ENCODE data around the gene HOXD3. TPM values are rescaled to one million over a fixed set of nuclear protein-coding genes. Genes with fewer than 3 reads are reported as not detected.
A peak's percentile ranks its signal among the peaks of the same experiment; 100 is the strongest.

Gene HOXD3
- total and polyA plus RNA-seq, 8 donors = 0.15 to 1.0 (median 0.40) TPM; not detected in 1

- H3K4me1 ChIP-seq = peaks cover 3 to 24% of the 10 kb centered on the region in 2 donors
- H3K9me3 ChIP-seq = no peaks in the 10 kb centered on the region
- TF ChIP-seq CTCF (IDR thresholded peaks at IDR 0.05) = no peak
- H3K36me3 ChIP-seq = no peaks in the 10 kb centered on the region
- intact Hi-C loops (cut with DNase I) = no loop called here
- H3K4me3 ChIP-seq = peak within 1 kb of the TSS; percentile 45 to 47
- DNase-seq (peak in 3 of 4 donors; percentile 36 to 84 (median 59)), ATAC-seq (peak; percentile 90)
- peaks cover 54 to 100% of the 10 kb centered on the region in 2 donors for H3K27me3 ChIP-seq
- H3K27ac ChIP-seq = peak within 1 kb of the TSS; percentile 53 to 60
These were observed 31.0 kb downstream of the HOXD3 start, which contains the start of gene HOXD1 for GRCh38 chr2:176187899-176188773. TSS of gene HOXD1 (plus strand) at chr2:176188668. CDS start at chr2:176188802, 134 bp downstream.

GRCh38 chr2:176188774-176189680 is 31.9 kb downstream of the HOXD3 start:
- DNase-seq (peak in 1 of 4 donors; percentile 80), ATAC-seq (peak; percentile 59)
- Histone ChIP-seq H3K36me3 (no peaks in the 10 kb centered on the region), H3K4me3 (peak overlapping the region; percentile 45 to 47), H3K9me3 (no peaks in the 10 kb centered on the region), H3K4me1 (peaks cover 3 to 24% of the 10 kb centered on the region in 2 donors), H3K27ac (peak overlapping the region in 1 of 2 donors; percentile 31), H3K27me3 (peaks cover 61 to 100% of the 10 kb centered on the region in 2 donors)
- TF ChIP-seq CTCF (IDR thresholded peaks at IDR 0.05) = no peak
- intact Hi-C loops (cut with DNase I) = no loop called here

GRCh38 chr2:176189681-176190641 is 32.9 kb downstream of the HOXD3 start:
- no peaks in the 10 kb centered on the region for H3K9me3 ChIP-seq
- intact Hi-C loops (cut with DNase I) = no loop called here
- peak; percentile 6 for ATAC-seq
- H3K4me3 ChIP-seq = peak overlapping the region; percentile 45 to 47
- no peak overlapping the region for H3K27ac ChIP-seq
- no peak for TF ChIP-seq CTCF (IDR thresholded peaks at IDR 0.05)
- H3K36me3 ChIP-seq = no peaks in the 10 kb centered on the region
- peaks cover 61 to 100% of the 10 kb centered on the region in 2 donors for H3K27me3 ChIP-seq
- DNase-seq = peak in 1 of 4 donors; percentile 26
- H3K4me1 ChIP-seq = peaks cover 3 to 24% of the 10 kb centered on the region in 2 donors

GRCh38 chr2:176192351-176192750 is 35.2 kb downstream of the HOXD3 start:
- intact Hi-C loops (cut with DNase I) = no loop called here
- TF ChIP-seq CTCF (IDR thresholded peaks at IDR 0.05) = no peak
- DNase-seq (no peak), ATAC-seq (no peak)
- no peaks in the 10 kb centered on the region for H3K9me3 ChIP-seq
- H3K4me1 ChIP-seq = peaks cover 3 to 24% of the 10 kb centered on the region in 2 donors
- no peak overlapping the region for H3K27ac ChIP-seq
- H3K27me3 ChIP-seq = peaks cover 55 to 99% of the 10 kb centered on the region in 2 donors
- H3K36me3 ChIP-seq = no peaks in the 10 kb centered on the region
- no peak overlapping the region for H3K4me3 ChIP-seq

Measured in left lung (tissue), 10 donors.